Right lobe of liver (tissue), 4 donors: Measurements from ENCODE around the gene SNW1.

Source experiments
- POLR2A ChIP-seq: fragments of 450-650 bp; IDR thresholded peaks from one replicate; pipeline ENCODE4 v1.6.1; 2017; ENCODE audit warnings: antibody characterized with exemption, mild to moderate bottlenecking
- TF ChIP-seq, protein P1 (sequence below), 4 donors: fragments of 200-600 bp in 3 of 4; fragments of 450-650 bp in 1 of 4; IDR thresholded peaks; one replicate each; pipeline versions ENCODE4 v1.5.1 to v1.8.0; 2016 to 2022; ENCODE audit warnings: antibody characterized with exemption in 4 of 4, mild to moderate bottlenecking in 2 of 4
- donor health status: DM: no; HTN: no; CAD: no.
- donor health status: DM: no; HTN: no; CAD: no.
- donor health status: DM: no; HTN: yes; CAD: no.

- TF ChIP-seq, protein P1, sequence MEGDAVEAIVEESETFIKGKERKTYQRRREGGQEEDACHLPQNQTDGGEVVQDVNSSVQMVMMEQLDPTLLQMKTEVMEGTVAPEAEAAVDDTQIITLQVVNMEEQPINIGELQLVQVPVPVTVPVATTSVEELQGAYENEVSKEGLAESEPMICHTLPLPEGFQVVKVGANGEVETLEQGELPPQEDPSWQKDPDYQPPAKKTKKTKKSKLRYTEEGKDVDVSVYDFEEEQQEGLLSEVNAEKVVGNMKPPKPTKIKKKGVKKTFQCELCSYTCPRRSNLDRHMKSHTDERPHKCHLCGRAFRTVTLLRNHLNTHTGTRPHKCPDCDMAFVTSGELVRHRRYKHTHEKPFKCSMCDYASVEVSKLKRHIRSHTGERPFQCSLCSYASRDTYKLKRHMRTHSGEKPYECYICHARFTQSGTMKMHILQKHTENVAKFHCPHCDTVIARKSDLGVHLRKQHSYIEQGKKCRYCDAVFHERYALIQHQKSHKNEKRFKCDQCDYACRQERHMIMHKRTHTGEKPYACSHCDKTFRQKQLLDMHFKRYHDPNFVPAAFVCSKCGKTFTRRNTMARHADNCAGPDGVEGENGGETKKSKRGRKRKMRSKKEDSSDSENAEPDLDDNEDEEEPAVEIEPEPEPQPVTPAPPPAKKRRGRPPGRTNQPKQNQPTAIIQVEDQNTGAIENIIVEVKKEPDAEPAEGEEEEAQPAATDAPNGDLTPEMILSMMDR (IDR thresholded peaks at IDR 0.05) = no peak
- no peak for TF ChIP-seq POLR2A
Observed at GRCh38 chr14:77791225-77791600, 30.3 kb upstream of the SNW1 start.
